ELF-1 (cell line): ENCODE results near the gene TEDC1.

ENCODE experiments used
- DNase-seq: peaks from one replicate; pipeline ENCODE4 v3.0.0-alpha.2; 2016; ENCODE audit warnings: low read depth, low spot score

Gene TEDC1

DNA sequence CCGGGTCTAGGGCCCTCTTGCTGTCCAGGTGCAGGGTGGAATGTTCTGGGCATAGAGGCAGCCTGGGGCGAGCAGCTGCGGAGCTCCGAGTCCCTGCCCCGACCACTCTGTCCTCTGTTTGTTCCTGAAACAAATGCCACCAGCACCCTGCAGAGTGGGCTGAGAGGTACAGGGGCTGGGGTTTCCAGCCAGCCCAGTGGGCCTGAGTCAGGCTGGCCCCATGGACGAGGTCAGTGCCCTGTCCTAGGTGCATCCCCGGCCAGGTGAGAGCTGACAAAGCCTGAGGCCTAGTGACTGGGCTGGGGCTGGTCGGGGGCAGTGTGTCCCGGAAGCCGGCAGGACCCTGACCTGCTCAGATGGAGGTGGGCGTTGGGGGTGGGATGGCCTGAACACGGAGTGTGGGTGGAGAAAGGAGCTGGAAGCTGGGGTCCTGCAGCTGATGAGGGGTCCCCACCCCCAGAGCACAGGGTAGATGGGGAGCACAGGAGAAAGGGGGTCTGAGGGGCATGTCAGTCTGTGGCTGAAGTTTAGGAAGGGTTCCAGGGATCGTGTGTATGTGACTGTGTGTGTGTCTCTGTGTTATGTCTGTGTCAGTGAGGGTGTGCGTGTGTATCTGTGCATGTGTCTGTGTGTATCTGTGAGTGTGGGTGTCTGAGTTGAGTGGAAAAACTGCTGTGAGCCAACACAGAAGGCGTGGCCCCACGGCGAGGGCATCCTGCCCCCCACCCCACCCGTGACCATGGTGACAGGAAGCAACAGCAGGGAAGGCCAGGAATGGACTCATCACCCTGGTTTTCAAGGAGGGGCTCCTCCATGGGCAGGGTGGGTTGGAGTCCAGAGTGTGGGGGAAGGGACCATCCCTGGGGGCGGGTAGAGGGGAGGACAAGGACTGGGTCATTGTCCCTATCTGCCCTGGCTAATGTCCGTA, 6.7 kb upstream of the TEDC1 start:
- DNase-seq = no peak

DNA sequence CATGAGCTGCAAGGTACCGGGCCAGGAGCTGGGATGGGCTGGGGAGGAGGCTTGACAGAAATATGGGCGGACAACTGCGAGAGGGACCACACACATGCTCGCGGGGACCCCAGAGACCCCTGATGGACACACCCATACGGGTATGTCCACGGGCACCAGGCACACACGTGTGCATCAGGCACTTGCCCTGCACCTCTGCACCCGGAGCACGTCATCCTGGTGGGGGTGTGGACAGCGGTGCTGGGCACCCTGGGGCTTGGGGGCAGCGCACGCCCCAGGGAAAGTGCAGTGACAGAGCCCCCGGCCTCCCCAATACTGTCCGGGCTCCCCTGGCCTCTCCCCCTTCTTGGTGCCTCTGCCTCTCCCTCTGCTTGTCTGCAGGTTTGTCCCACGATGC, 6.1 kb upstream of the TEDC1 start:
- DNase-seq = no peak

DNA sequence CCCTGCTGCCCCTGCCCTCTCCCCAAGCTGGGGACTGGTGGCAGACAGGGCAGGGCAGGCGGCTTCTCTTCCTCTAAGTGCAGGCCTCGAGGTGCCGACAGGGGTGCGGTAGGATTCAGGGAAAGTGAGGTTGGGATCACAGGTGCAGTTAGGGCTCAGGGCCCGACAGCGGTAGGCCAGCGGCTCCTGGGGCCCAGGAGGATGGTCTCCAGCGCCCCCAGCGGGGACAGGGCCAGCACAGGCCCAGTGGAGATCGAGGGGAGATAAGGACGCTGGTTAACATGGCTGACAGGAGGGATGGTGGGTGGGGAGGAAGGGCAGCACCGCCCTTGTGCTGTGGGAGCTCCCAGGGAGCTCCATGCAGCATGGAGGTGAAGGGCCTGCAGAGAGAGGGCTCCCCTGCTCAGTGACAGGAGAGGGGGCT, 5.3 kb upstream of the TEDC1 start:
- DNase-seq = peak; percentile 84

DNA sequence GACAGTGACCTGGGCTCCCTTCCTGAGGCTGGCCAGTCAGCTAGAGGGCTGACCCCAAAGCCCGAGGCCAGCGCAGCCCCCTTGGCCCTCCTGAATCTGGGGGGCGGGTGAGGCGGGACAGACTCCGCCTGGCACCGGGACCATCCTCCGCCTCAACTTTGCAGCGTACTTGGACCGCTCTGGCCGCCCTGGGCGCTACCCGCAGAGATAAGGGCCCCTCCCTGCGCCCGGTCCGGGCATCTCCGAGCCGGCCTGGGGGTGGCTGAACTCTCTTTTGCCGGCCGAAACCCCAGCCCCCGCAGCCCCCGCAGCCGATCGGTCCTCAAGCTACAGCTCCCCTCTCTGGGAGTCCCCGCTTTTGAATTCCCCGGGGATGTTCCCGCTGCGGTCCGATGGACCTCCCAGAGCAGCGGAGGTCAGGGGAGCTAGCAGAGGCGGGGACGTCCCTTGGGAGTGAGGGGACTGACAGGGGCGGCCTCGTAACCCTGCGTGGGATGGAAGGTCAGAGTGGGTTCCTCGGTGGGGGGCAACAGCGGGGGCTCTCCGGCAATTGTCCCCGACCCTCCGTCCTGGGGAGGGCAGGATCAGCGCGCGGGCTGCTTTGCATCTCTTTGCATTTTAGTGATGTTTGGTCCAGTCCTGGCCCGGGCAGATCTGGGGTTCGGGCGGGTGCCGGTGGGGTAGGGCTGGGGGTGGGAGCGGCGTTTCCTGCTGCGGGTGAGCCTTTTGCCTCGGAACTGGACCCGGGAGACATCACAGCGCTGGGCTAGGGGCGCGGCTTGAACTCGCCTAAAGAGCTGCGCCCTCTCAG, 4.7 kb upstream of the TEDC1 start, which contains the start of gene CRIP1:
TSS of gene CRIP1 (plus strand) at position 724 of the 811 bp plus-strand sequence. CDS start 374 bp downstream, outside the sequence.
- DNase-seq = no peak

GRCh38 chr14:105486974-105487448, 4.0 kb upstream of the TEDC1 start:
- no peak for DNase-seq

- DNase-seq = peak; percentile 37
Observed at GRCh38 chr14:105487449-105487985, 3.5 kb upstream of the TEDC1 start.

GRCh38 chr14:105487986-105488777, 2.9 kb upstream of the TEDC1 start:
- no peak for DNase-seq

GRCh38 chr14:105488781-105489541, 2.1 kb upstream of the TEDC1 start:
- DNase-seq = no peak

DNA sequence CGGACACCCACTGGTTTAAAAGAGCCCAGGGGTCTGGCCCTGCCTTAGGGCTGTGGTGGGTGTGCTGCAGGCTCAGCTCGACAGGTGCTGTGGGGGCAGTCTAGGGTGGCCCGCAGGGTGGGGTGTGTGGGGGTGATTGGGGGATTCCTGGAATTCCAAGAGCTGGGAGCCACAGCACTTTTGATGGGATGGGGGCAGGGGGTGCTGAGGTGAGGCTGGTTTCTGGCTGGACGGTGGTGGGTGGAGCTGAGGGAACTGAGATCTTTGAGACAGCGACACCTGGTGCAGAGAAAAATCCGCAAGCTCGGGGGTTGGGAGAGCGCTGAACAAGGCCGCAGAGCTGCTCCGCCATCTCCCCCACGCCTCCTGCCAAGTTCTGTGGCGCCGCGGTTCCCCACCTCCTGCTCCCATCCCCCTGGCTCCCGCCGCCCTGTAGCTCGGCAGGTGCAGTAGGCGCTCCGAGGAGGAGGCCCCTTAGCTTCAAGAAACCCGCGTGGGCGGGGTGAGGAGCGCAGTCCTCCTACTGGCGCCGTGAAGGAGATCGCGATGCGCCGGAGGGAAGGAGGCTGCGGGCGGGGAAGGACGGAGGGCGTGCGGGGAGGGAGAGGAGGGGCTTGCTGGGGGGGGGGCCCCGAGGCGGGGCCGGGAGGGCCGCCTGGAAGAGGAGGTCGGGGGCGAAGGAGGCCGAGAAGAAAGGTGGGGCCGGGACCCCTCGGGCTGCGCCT, 1.3 kb upstream of the TEDC1 start:
- DNase-seq = peak; percentile 92

- DNase-seq = no peak
Observed at GRCh38 chr14:105490267-105490571, 827 bp upstream of the TEDC1 start.

GRCh38 chr14:105491366-105491973, 424 bp downstream of the TEDC1 start:
- DNase-seq = peak; percentile 89

- no peak for DNase-seq
Observed at GRCh38 chr14:105492031-105492970, 1.3 kb downstream of the TEDC1 start.

- DNase-seq = no peak
Observed at GRCh38 chr14:105492971-105493871, 2.2 kb downstream of the TEDC1 start.

- DNase-seq = no peak
Observed at GRCh38 chr14:105493921-105494605, 3.0 kb downstream of the TEDC1 start.

DNA sequence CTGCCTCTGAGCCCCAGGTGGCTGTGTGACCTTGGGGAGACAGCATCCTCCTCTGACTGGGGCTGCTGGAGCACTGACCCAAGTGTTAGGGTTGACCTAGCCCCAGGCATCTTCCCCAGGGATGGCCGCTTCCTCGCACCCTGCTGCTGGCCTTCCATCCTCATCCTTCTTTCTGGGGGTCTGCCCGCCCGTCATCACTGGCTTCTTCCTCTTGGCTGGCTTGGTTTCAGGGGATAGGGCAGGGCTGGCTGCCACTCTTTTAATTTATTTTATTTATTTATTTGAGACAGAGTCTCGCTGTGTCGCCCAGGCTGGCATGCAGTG, 3.5 kb downstream of the TEDC1 start:
- DNase-seq = no peak

GRCh38 chr14:105495101-105495989, 4.3 kb downstream of the TEDC1 start:
- no peak for DNase-seq
